Endothelial cell of umbilical vein (primary cell): ENCODE data around the gene SPACA9.

Source experiments
- EZH2 ChIP-seq: IDR thresholded peaks from 2 replicates; pipeline ENCODE4 v1.6.1; 2012; ENCODE audit warnings: borderline replicate concordance, low read depth, mild to moderate bottlenecking, moderate library complexity, low read length, inconsistent platforms; ENCODE audit not compliant: severe bottlenecking
- JUN ChIP-seq: IDR thresholded peaks from 2 replicates; pipeline ENCODE4 v1.6.1; 2011; ENCODE audit warnings: borderline replicate concordance, low read depth; ENCODE audit not compliant: insufficient read length, insufficient read depth
- POLR2A ChIP-seq: IDR thresholded peaks from 2 replicates; pipeline ENCODE4 v1.6.1; 2012; ENCODE audit warnings: low read depth, mild to moderate bottlenecking, control low read depth, low read length
- POLR2AphosphoS5 ChIP-seq: IDR thresholded peaks from 2 replicates; pipeline ENCODE4 v1.6.1; 2012; ENCODE audit warnings: low read depth, mild to moderate bottlenecking, control low read depth, low read length, moderate library complexity; ENCODE audit not compliant: insufficient read depth
- TF ChIP-seq, protein P1 (sequence below), 2 donors: IDR thresholded peaks; 1 replicate in 1 of 2; 2 replicates in 1 of 2; pipeline ENCODE4 v1.5.1; 2011; ENCODE audit warnings: low read length in 2 of 2, mild to moderate bottlenecking in 2 of 2, moderate library complexity in 2 of 2, control low read depth in 1 of 2, inconsistent platforms in 1 of 2, low read depth in 1 of 2; ENCODE audit not compliant: insufficient read depth in 1 of 2; ENCODE audit errors: extremely low read depth in 1 of 2
- TF ChIP-seq, protein P2 (sequence below): IDR thresholded peaks from 2 replicates; pipeline ENCODE4 v1.6.1; 2011; ENCODE audit not compliant: insufficient read depth, insufficient read length

GRCh38 chr9:132878695-132879456, at the start of gene SPACA9:
- TF ChIP-seq, protein P1, sequence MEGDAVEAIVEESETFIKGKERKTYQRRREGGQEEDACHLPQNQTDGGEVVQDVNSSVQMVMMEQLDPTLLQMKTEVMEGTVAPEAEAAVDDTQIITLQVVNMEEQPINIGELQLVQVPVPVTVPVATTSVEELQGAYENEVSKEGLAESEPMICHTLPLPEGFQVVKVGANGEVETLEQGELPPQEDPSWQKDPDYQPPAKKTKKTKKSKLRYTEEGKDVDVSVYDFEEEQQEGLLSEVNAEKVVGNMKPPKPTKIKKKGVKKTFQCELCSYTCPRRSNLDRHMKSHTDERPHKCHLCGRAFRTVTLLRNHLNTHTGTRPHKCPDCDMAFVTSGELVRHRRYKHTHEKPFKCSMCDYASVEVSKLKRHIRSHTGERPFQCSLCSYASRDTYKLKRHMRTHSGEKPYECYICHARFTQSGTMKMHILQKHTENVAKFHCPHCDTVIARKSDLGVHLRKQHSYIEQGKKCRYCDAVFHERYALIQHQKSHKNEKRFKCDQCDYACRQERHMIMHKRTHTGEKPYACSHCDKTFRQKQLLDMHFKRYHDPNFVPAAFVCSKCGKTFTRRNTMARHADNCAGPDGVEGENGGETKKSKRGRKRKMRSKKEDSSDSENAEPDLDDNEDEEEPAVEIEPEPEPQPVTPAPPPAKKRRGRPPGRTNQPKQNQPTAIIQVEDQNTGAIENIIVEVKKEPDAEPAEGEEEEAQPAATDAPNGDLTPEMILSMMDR (IDR thresholded peaks at IDR 0.05; ENCODE audit: extremely low read depth in 1 of 2, insufficient read depth in 1 of 2, low read depth in 1 of 2, low read length in 2 of 2) = no peak
- TF ChIP-seq POLR2A (no peak), EZH2 (no peak), POLR2AphosphoS5 (no peak), JUN (no peak)
- TF ChIP-seq, protein P2, sequence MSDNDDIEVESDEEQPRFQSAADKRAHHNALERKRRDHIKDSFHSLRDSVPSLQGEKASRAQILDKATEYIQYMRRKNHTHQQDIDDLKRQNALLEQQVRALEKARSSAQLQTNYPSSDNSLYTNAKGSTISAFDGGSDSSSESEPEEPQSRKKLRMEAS = no peak
